Stimulated activated CD4-positive, alpha-beta T cell treated with anti-CD3 and anti-CD28 coated beads, Interleukin-12 subunit alpha, Interleukin-12 subunit beta, amount 100 ng/mL, for 4 hours (primary cell): ENCODE data around the gene NAV1.
"Not testable (repeated sequence)": the region's sequence is repeated elsewhere in the genome, so short reads cannot be mapped to it uniquely, and the experiment has no call there.

Experiments used
- DNase-seq: peaks from one replicate; pipeline ENCODE4 v3.0.0-alpha.2; 2020

The NAV1 gene

GRCh38 chr1:201566529-201566823, 27.5 kb downstream of the NAV1 start:
- no peak for DNase-seq

GRCh38 chr1:201566933-201567801, 28.2 kb downstream of the NAV1 start:
- no peak for DNase-seq

- no peak for DNase-seq
Observed at GRCh38 chr1:201568265-201568664, 29.3 kb downstream of the NAV1 start.

- no peak for DNase-seq
Observed at GRCh38 chr1:201568859-201569294, 29.9 kb downstream of the NAV1 start.

DNA sequence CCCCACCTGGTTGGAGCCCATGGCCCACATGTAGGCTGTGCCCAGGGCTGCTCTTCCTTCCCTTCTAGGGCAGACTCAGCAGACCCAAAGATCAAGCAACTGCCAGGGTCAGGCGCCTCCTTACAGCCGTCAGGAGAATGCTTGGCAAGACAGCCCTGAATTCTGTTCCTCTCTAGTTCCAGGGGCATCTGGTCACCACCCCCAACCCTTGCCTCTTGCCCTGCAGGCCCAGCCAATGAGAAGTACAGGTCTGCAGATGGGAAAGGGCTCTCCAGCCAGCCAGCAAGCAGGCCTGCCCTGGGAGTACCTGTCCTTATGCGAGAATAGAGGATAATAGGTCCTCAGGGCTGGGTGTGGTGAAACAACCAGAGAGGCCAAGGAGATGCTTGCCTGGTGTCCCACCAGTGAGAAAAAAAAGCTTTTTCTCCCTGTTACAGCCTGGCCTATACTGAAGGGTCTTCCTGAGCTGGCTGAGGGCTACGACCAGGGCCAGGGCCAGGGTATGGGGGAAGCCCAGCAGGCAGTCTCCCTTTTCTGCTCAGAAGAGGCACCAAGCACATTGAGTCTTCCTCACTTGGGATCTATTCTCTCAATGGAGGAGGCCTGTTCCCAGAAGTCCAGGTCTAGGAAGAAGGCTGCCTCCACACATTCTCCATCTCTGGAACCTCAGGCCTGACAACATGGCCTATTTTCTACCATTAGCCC, 31.4 kb downstream of the NAV1 start:
- DNase-seq = no peak

GRCh38 chr1:201570886-201571624, 32.1 kb downstream of the NAV1 start:
- no peak for DNase-seq

GRCh38 chr1:201573030-201573429, 34.1 kb downstream of the NAV1 start:
- DNase-seq = no peak

GRCh38 chr1:201573923-201574322, 35.0 kb downstream of the NAV1 start:
- no peak for DNase-seq

GRCh38 chr1:201575912-201576311, 37.0 kb downstream of the NAV1 start:
- no peak for DNase-seq

DNA sequence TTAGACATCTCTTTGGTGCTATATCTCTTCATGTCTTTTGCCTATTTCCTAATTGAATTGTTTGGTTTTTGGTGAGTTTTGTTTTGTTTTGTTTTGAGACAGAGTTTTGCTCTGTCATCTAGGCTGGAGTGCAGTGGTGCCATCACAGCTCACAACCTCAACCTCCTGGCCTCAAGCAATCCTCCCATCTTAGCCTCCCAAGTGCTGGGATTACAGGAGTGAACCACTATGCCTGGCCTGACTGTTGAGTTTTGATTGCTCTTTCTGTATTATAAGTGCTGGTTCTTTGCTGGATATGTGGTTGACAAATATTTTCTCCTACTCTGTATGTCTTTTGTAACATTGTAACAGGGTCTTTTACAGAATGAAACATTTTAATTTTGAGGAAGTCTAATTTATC, 38.0 kb downstream of the NAV1 start:
- no peak for DNase-seq

DNA sequence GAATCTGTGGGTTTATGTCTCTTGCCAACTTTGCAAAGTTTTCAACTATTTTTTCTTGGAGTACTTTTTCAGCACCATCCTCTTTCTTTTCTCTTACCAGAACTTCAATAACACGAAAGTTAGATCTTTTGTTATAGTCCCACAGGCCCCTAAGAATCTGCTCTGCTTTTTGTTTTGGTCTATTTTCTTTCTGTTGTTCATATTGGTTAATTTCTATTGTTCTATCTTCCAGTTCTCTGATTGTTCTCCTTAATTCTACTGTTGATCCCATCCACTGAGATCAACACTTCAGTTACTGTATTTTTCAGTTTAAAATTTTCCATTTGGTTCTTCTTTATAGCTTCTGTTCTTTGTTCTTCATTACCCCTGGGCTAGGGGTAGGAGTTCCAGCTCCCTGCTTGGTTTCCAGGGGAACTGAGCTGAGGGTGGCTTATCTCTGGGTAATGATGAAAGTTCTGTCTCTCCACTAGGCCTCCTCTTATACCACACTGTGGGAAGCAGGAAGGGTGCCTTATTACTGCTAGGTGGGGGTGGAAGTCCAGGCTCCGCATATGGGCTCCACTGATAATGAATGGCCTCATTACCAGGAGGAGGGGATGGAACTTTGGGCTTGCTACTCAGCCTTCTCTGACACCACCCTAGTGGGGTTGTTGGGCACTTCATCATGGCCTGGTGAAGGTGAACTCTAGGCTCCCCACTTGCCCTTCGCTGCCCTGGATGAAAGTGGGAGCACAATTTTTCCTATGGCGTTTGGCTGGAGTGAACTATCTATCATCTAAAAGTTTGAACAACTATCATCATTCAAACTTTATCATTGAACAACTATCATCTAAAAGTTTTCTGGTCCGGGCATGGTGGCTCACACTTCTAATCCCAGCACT, 39.3 kb downstream of the NAV1 start:
- DNase-seq = no peak

- DNase-seq = not testable (repeated sequence)
Observed at GRCh38 chr1:201581371-201581770, 42.4 kb downstream of the NAV1 start.

- no peak for DNase-seq
Observed at GRCh38 chr1:201582705-201583442, 43.9 kb downstream of the NAV1 start.

GRCh38 chr1:201583663-201584062, 44.7 kb downstream of the NAV1 start:
- DNase-seq = no peak

DNA sequence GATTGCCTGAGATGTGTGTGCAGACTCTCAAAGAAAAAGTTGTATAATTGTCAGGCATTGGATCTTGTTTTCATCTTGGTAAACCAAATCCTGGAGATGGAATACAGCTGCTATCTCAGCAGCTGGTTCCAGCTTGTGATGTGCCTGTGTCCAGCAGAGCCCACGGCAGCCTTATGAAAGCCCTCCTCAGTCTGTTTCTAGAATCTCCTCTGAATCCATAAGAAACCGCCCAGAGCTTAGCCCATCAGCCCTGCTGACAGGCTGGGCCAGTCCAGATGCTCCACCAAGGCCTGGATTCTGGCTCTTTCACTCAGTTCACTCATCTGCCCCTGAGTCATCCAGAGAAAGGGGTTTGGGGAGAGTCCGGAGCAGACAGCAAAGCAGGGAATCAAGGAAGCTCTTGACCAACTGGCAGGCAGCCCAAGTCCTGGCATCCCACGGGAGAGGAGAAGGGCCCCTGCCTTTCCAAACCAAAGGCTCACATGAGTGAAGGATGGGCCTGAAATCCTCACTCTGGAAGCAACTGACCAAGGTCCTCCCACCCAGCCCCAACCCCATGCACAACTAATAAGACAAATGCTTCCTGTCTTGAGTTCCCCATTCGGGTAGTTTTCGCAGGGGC, 45.7 kb downstream of the NAV1 start:
- no peak for DNase-seq

- DNase-seq = no peak
Observed at GRCh38 chr1:201585093-201585483, 46.2 kb downstream of the NAV1 start.

DNA sequence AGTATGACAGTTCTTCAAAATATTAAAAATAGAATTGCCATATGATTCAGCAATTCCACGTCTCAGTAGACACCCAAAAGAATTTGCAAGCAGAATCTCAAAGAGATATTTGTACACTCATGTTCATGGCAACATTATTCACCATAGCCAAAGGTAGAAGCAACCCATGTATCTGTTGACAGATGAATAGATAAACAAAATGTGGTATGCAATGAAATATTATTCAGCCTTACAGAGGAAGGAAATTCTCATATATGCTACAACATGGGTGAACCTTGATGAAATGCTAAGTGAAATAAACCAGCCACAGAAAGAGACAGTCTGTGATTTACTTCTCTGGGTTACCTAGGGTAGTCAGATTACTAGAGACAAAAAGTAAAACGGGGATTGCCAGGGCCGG, 47.0 kb downstream of the NAV1 start:
- no peak for DNase-seq

DNA sequence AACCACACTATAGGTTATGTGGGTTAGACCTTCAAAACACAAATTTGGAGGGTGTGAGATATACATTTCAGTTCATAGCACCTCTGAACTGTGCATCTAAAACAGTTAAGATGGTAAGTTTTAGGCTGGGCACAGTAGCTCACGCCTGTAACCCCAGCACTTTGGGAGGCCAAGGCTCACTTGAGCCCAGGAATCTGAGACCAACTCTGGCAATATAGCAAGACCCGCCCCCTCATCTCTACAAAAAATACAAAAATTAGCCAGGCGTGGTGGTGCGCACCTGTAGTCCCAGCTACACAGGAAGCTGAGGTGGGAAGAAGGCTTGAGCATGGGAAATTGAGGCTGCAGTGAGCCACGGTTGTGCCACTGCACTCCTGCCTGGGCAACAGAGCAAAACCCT, 47.9 kb downstream of the NAV1 start:
- DNase-seq = no peak

DNA sequence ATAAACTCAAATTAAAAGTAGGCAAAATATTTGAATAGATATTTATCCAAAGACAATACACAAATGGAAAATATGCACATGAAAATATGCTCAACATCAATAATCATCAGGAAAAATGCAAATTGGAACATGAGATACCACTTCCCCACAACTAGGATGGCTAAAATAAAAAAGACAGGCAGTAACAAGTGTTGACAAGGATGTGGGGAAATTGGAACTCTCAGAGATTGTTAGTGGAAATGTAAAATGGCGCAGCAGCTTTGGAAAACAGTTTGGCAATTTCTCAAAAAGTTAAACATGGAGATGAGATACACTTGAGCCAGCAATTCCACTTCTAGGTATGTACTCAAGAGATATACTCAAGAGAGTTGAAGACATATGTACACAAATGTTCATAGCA, 48.8 kb downstream of the NAV1 start:
- no peak for DNase-seq
